Activated T-helper 17 cell treated with anti-CD3 and anti-CD28 coated beads, Interleukin-2, amount 50 U/mL, for 72 hours (primary cell): Measurements from ENCODE around the gene BZW2. TPM values are rescaled to one million over a fixed set of nuclear protein-coding genes. Genes with fewer than 3 reads are reported as not detected.
"Not testable (repeated sequence)": the region's sequence is repeated elsewhere in the genome, so short reads cannot be mapped to it uniquely, and the experiment has no call there.

Experiments
- ATAC-seq: fragments of 150-1000 bp; cut with Tn5 transposase; replicated peaks from 2 replicates; pipeline ENCODE4 v1.10.0; 2021; ENCODE audit warnings: mild to moderate bottlenecking, moderate library complexity
- H3K27ac Mint-ChIP-seq: one replicate; pipeline ENCODE4 v1.8.0; 2022; ENCODE audit warnings: mixed read lengths
- H3K27me3 Mint-ChIP-seq: one replicate; pipeline ENCODE4 v1.8.0; 2022; ENCODE audit warnings: mixed read lengths
- H3K36me3 Mint-ChIP-seq: one replicate; pipeline ENCODE4 v1.8.0; 2022; ENCODE audit warnings: low read depth, mild to moderate bottlenecking, mixed read lengths
- H3K4me1 Mint-ChIP-seq: one replicate; pipeline ENCODE4 v1.8.0; 2022; ENCODE audit warnings: mixed read lengths
- H3K4me3 Mint-ChIP-seq: one replicate; pipeline ENCODE4 v1.8.0; 2022; ENCODE audit warnings: mild to moderate bottlenecking, mixed read lengths
- H3K9me3 Mint-ChIP-seq: one replicate; pipeline ENCODE4 v1.8.0; 2022; ENCODE audit warnings: mixed read lengths
- total RNA-seq, 2 donors: library from RNA; stranded (reverse); gene quantifications; one replicate each; pipeline ENCODE4 v1.2.3, GENCODE V29; 2022

Gene BZW2
- total RNA-seq, 2 donors from 2014 or later, result 40.4 to 94.2 TPM

GRCh38 chr7:16675277-16675676 lies 29.3 kb downstream of the BZW2 start:
- no peak overlapping the region for H3K27ac Mint-ChIP-seq
- H3K4me3 Mint-ChIP-seq, result no peak overlapping the region
- H3K4me1 Mint-ChIP-seq, result peaks cover 11% of the 10 kb centered on the region
- peaks cover 90% of the 10 kb centered on the region for H3K36me3 Mint-ChIP-seq
- no peaks in the 10 kb centered on the region for H3K27me3 Mint-ChIP-seq
- no peak for ATAC-seq
- H3K9me3 Mint-ChIP-seq, result no peaks in the 10 kb centered on the region

GRCh38 chr7:16677978-16678494 lies 32.1 kb downstream of the BZW2 start:
- H3K4me3 Mint-ChIP-seq, result no peak overlapping the region
- H3K27ac Mint-ChIP-seq, result no peak overlapping the region
- H3K4me1 Mint-ChIP-seq, result peaks cover 8% of the 10 kb centered on the region
- no peak for ATAC-seq
- no peaks in the 10 kb centered on the region for H3K9me3 Mint-ChIP-seq
- H3K27me3 Mint-ChIP-seq, result no peaks in the 10 kb centered on the region
- peaks cover 94% of the 10 kb centered on the region for H3K36me3 Mint-ChIP-seq

- not testable (repeated sequence) for H3K27ac Mint-ChIP-seq, H3K9me3 Mint-ChIP-seq, H3K4me3 Mint-ChIP-seq, ATAC-seq, H3K27me3 Mint-ChIP-seq
- H3K4me1 Mint-ChIP-seq, result peaks cover 12% of the 10 kb centered on the region
- H3K36me3 Mint-ChIP-seq, result peaks cover 98% of the 10 kb centered on the region
These were observed 32.9 kb downstream of the BZW2 start for GRCh38 chr7:16678645-16679566.

GRCh38 chr7:16684935-16685334 lies 39.0 kb downstream of the BZW2 start:
- Mint-ChIP-seq H3K36me3 (peaks cover 91% of the 10 kb centered on the region), H3K27me3 (no peaks in the 10 kb centered on the region), H3K27ac (peak overlapping the region; percentile 78), H3K4me3 (peak overlapping the region; percentile 11), H3K9me3 (no peaks in the 10 kb centered on the region), H3K4me1 (peaks cover 22% of the 10 kb centered on the region)
- no peak for ATAC-seq

- peaks cover 91% of the 10 kb centered on the region for H3K36me3 Mint-ChIP-seq
- no peak overlapping the region for H3K4me3 Mint-ChIP-seq
- no peak for ATAC-seq
- no peaks in the 10 kb centered on the region for H3K27me3 Mint-ChIP-seq
- peaks cover 22% of the 10 kb centered on the region for H3K4me1 Mint-ChIP-seq
- H3K27ac Mint-ChIP-seq, result peak overlapping the region; percentile 78
- no peaks in the 10 kb centered on the region for H3K9me3 Mint-ChIP-seq
These were observed 39.6 kb downstream of the BZW2 start for GRCh38 chr7:16685535-16685934.

- ATAC-seq, result peak; percentile 42
- Mint-ChIP-seq H3K27ac (no peak overlapping the region), H3K36me3 (peaks cover 91% of the 10 kb centered on the region), H3K9me3 (no peaks in the 10 kb centered on the region), H3K27me3 (no peaks in the 10 kb centered on the region), H3K4me1 (peaks cover 18% of the 10 kb centered on the region), H3K4me3 (no peak overlapping the region)
These were observed 42.3 kb downstream of the BZW2 start for GRCh38 chr7:16688249-16688648.

- Mint-ChIP-seq H3K36me3 (peaks cover 91% of the 10 kb centered on the region), H3K27me3 (no peaks in the 10 kb centered on the region)
These were observed 45.3 kb downstream of the BZW2 start for GRCh38 chr7:16691241-16691640.

GRCh38 chr7:16693601-16694318 lies 47.8 kb downstream of the BZW2 start:
- no peak overlapping the region for H3K27ac Mint-ChIP-seq
- no peak for ATAC-seq
- H3K9me3 Mint-ChIP-seq, result no peaks in the 10 kb centered on the region
- no peaks in the 10 kb centered on the region for H3K4me1 Mint-ChIP-seq
- H3K36me3 Mint-ChIP-seq, result peaks cover 98% of the 10 kb centered on the region
- no peaks in the 10 kb centered on the region for H3K27me3 Mint-ChIP-seq
- H3K4me3 Mint-ChIP-seq, result no peak overlapping the region

More at GRCh38 chr7:16691241-16691640, 45.3 kb downstream of the BZW2 start:
- no peak overlapping the region for H3K27ac Mint-ChIP-seq
- no peak overlapping the region for H3K4me3 Mint-ChIP-seq
- no peaks in the 10 kb centered on the region for H3K9me3 Mint-ChIP-seq
- H3K4me1 Mint-ChIP-seq, result no peaks in the 10 kb centered on the region
- no peak for ATAC-seq

GRCh38 chr7:16694806-16695205 lies 48.8 kb downstream of the BZW2 start:
- H3K36me3 Mint-ChIP-seq, result peaks cover 99% of the 10 kb centered on the region

GRCh38 chr7:16695621-16696237 lies 49.7 kb downstream of the BZW2 start:
- Mint-ChIP-seq H3K27ac (no peak overlapping the region), H3K9me3 (no peaks in the 10 kb centered on the region)

More at GRCh38 chr7:16694806-16695205, 48.8 kb downstream of the BZW2 start:
- no peak for ATAC-seq
- Mint-ChIP-seq H3K4me1 (no peaks in the 10 kb centered on the region), H3K4me3 (no peak overlapping the region), H3K27ac (no peak overlapping the region), H3K27me3 (no peaks in the 10 kb centered on the region), H3K9me3 (no peaks in the 10 kb centered on the region)

GRCh38 chr7:16697507-16698199 lies 51.7 kb downstream of the BZW2 start:
- Mint-ChIP-seq H3K27me3 (no peaks in the 10 kb centered on the region), H3K27ac (no peak overlapping the region), H3K36me3 (peaks cover 100% of the 10 kb centered on the region), H3K9me3 (no peaks in the 10 kb centered on the region), H3K4me1 (no peaks in the 10 kb centered on the region), H3K4me3 (no peak overlapping the region)
- no peak for ATAC-seq

More at GRCh38 chr7:16695621-16696237, 49.7 kb downstream of the BZW2 start:
- ATAC-seq, result no peak
- Mint-ChIP-seq H3K27me3 (no peaks in the 10 kb centered on the region), H3K4me3 (no peak overlapping the region), H3K36me3 (peaks cover 99% of the 10 kb centered on the region), H3K4me1 (no peaks in the 10 kb centered on the region)

GRCh38 chr7:16698200-16698905 lies 52.4 kb downstream of the BZW2 start:
- Mint-ChIP-seq H3K27ac (no peak overlapping the region), H3K4me3 (no peak overlapping the region), H3K27me3 (no peaks in the 10 kb centered on the region), H3K9me3 (no peaks in the 10 kb centered on the region), H3K4me1 (no peaks in the 10 kb centered on the region), H3K36me3 (peaks cover 99% of the 10 kb centered on the region)
- ATAC-seq, result no peak

GRCh38 chr7:16702441-16702840 lies 56.5 kb downstream of the BZW2 start:
- Mint-ChIP-seq H3K4me3 (no peak overlapping the region), H3K36me3 (peaks cover 99% of the 10 kb centered on the region), H3K27ac (no peak overlapping the region), H3K4me1 (no peaks in the 10 kb centered on the region), H3K27me3 (no peaks in the 10 kb centered on the region), H3K9me3 (no peaks in the 10 kb centered on the region)
- no peak for ATAC-seq
